Kidney epithelial cell (primary cell): ENCODE data around the gene ZBTB25. TPM values are rescaled to one million over a fixed set of nuclear protein-coding genes. Genes with fewer than 3 reads are reported as not detected.

Experiments
- DNase-seq: peaks from one replicate; pipeline ENCODE4 v3.0.0-alpha.2; 2010; ENCODE audit warnings: low read depth
- H3K27me3 ChIP-seq: 2 replicates; pipeline ENCODE4 v1.6.0; 2011; ENCODE audit warnings: low read length; ENCODE audit not compliant: control insufficient read depth, insufficient read depth
- H3K36me3 ChIP-seq: 2 replicates; pipeline ENCODE4 v1.5.1; 2011; ENCODE audit warnings: low read length; ENCODE audit not compliant: control insufficient read depth, insufficient read depth
- H3K4me3 ChIP-seq: 2 replicates; pipeline ENCODE4 v1.5.1; 2011; ENCODE audit warnings: low read depth, mild to moderate bottlenecking, control low read depth, low read length
- CTCF ChIP-seq: IDR thresholded peaks from 2 replicates; pipeline ENCODE4 v1.5.1; 2011; ENCODE audit warnings: mild to moderate bottlenecking, moderate library complexity, low read length, control low read depth, inconsistent platforms; ENCODE audit not compliant: insufficient read depth, poor library complexity, severe bottlenecking
- total RNA-seq: library from RNA; depleted of rRNA; stranded (reverse); fragments of >200 nt; gene quantifications from 2 replicates; pipeline ENCODE4 v1.2.3, GENCODE V29; 2015

The ZBTB25 gene
- total RNA-seq, 1 donor from 2014 or later: 7.4 TPM

GRCh38 chr14:64419003-64419402 lies 84.6 kb downstream of the ZBTB25 start:
- Histone ChIP-seq H3K36me3 (peaks cover 1% of the 10 kb centered on the region), H3K4me3 (no peak overlapping the region), H3K27me3 (no peaks in the 10 kb centered on the region)
- DNase-seq: no peak
- TF ChIP-seq CTCF: no peak

- H3K27me3 ChIP-seq: no peaks in the 10 kb centered on the region
- no peak for TF ChIP-seq CTCF
- DNase-seq: no peak
- H3K36me3 ChIP-seq: peaks cover 1% of the 10 kb centered on the region
- no peak overlapping the region for H3K4me3 ChIP-seq
Measured at GRCh38 chr14:64417771-64418125, 85.9 kb downstream of the ZBTB25 start.

- no peak for DNase-seq
Measured at GRCh38 chr14:64417055-64417770, 86.4 kb downstream of the ZBTB25 start.

GRCh38 chr14:64416348-64416932 lies 87.2 kb downstream of the ZBTB25 start:
- no peak for DNase-seq
- no peak overlapping the region for H3K4me3 ChIP-seq
- H3K36me3 ChIP-seq: peaks cover 1% of the 10 kb centered on the region
- TF ChIP-seq CTCF: no peak
- H3K27me3 ChIP-seq: no peaks in the 10 kb centered on the region

More at GRCh38 chr14:64417055-64417770, 86.4 kb downstream of the ZBTB25 start:
- TF ChIP-seq CTCF: no peak
- peaks cover 1% of the 10 kb centered on the region for H3K36me3 ChIP-seq
- H3K27me3 ChIP-seq: no peaks in the 10 kb centered on the region
- no peak overlapping the region for H3K4me3 ChIP-seq

- H3K4me3 ChIP-seq: no peak overlapping the region
- no peaks in the 10 kb centered on the region for H3K36me3 ChIP-seq
- no peak for DNase-seq
- TF ChIP-seq CTCF: no peak
- no peaks in the 10 kb centered on the region for H3K27me3 ChIP-seq
Measured at GRCh38 chr14:64412237-64412636, 91.4 kb downstream of the ZBTB25 start.

- DNase-seq: no peak
- TF ChIP-seq CTCF: no peak
- H3K27me3 ChIP-seq: no peaks in the 10 kb centered on the region
- H3K36me3 ChIP-seq: no peaks in the 10 kb centered on the region
- H3K4me3 ChIP-seq: no peak overlapping the region
Measured at GRCh38 chr14:64411001-64411400, 92.6 kb downstream of the ZBTB25 start.
